ENCODE results near the gene VPREB3. TPM values are rescaled to one million over a fixed set of nuclear protein-coding genes. Genes with fewer than 3 reads are reported as not detected.
"Not testable (repeated sequence)": the region's sequence is repeated elsewhere in the genome, so short reads cannot be mapped to it uniquely, and the experiment has no call there.

VPREB3 gene
- total RNA-seq, 4 donors from 2014 or later, result not detected

DNA sequence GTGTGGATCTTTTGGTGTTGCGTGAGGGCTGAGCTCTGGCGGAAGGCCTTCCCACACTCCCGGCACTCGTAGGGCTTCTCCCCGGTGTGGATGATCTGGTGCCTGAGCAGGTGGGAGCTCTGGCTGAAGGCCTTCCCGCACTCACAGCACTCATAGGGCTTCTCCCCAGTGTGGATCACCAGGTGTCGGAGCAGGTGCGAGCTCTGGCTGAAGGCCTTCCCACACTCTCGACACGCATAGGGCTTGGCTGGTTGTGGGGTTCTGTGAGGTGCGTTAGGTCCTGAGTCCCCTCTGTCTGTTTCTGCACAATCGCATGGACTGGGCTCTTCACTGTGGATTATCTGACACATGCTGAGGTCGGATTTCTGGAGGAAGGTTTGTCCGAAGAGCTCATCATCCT lies 9.7 kb downstream of the VPREB3 start:
- intact Hi-C loops (cut with DNase I), result no loop called here
- H3K36me3 ChIP-seq, result peaks cover 13 to 18% of the 10 kb centered on the region in 2 donors
- no peak for TF ChIP-seq POLR2A (IDR thresholded peaks at IDR 0.05)
- TF ChIP-seq CTCF (IDR thresholded peaks at IDR 0.05), result no peak
- no peaks in the 10 kb centered on the region for H3K27me3 ChIP-seq
- 93 to 98% methylated on average over 9 to 11 of the region's 14 CpGs for WGBS, 2 donors
- H3K9me3 ChIP-seq, result no peaks in the 10 kb centered on the region
- H3K27ac ChIP-seq, result no peak overlapping the region
- no peak overlapping the region for H3K4me3 ChIP-seq (replicated peaks in 1 of 3)
- peaks cover 0 to under 1% of the 10 kb centered on the region in 2 donors for H3K4me1 ChIP-seq
- DNase-seq, result no peak

DNA sequence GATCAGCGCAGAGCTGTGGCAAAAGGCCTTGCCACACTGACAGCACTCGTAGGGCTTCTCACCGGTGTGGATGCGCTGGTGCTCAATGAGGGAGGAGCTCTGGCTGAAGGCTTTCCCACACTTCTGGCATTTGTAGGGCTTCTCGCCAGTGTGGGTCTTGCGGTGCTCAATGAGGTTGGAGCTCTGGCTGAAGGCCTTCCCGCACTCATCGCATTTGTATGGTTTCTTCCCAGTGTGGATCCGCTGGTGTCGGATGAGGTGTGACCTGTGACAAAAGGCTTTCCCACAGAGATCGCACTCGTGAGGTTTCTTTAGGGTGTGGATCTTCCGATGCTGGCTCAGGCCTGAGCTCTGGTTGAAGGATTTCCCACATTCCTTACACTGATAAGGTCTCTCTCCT lies 10.2 kb downstream of the VPREB3 start:
- WGBS, 2 donors, result 95 to 99% methylated on average over 11 to 13 of the region's 13 CpGs
- no peaks in the 10 kb centered on the region for H3K27me3 ChIP-seq
- H3K9me3 ChIP-seq, result no peaks in the 10 kb centered on the region
- intact Hi-C loops (cut with DNase I), result no loop called here
- H3K27ac ChIP-seq, result no peak overlapping the region
- no peak overlapping the region for H3K4me3 ChIP-seq (replicated peaks in 1 of 3)
- no peaks in the 10 kb centered on the region for H3K4me1 ChIP-seq
- no peak for DNase-seq
- H3K36me3 ChIP-seq, result peaks cover 13 to 18% of the 10 kb centered on the region in 2 donors
- TF ChIP-seq POLR2A (IDR thresholded peaks at IDR 0.05) (no peak), CTCF (IDR thresholded peaks at IDR 0.05) (no peak)

GRCh38 chr22:23743303-23743705 lies 10.9 kb downstream of the VPREB3 start:
- no peak overlapping the region for H3K27ac ChIP-seq
- no peaks in the 10 kb centered on the region for H3K9me3 ChIP-seq
- no peak overlapping the region for H3K4me3 ChIP-seq (replicated peaks in 1 of 3)
- 95 to 100% methylated on average over 2 of the region's 2 CpGs for WGBS, 2 donors
- DNase-seq, result no peak
- no peaks in the 10 kb centered on the region for H3K4me1 ChIP-seq
- no peaks in the 10 kb centered on the region for H3K27me3 ChIP-seq
- intact Hi-C loops (cut with DNase I), result no loop called here
- H3K36me3 ChIP-seq, result peaks cover 13 to 18% of the 10 kb centered on the region in 2 donors
- no peak for TF ChIP-seq POLR2A (IDR thresholded peaks at IDR 0.05)
- no peak for TF ChIP-seq CTCF (IDR thresholded peaks at IDR 0.05)

GRCh38 chr22:23742505-23743264 lies 11.5 kb downstream of the VPREB3 start:
- no peaks in the 10 kb centered on the region for H3K9me3 ChIP-seq
- no peaks in the 10 kb centered on the region for H3K27me3 ChIP-seq
- intact Hi-C loops (cut with DNase I), result no loop called here
- 60 to 61% methylated on average over 6 to 7 of the region's 7 CpGs for WGBS, 2 donors
- no peak overlapping the region for H3K4me3 ChIP-seq (replicated peaks in 1 of 3)
- TF ChIP-seq CTCF (IDR thresholded peaks at IDR 0.05) (no peak), POLR2A (IDR thresholded peaks at IDR 0.05) (no peak)
- H3K4me1 ChIP-seq, result no peaks in the 10 kb centered on the region
- no peak overlapping the region for H3K27ac ChIP-seq
- peaks cover 13 to 18% of the 10 kb centered on the region in 2 donors for H3K36me3 ChIP-seq
- peak; percentile 41 to 47 for DNase-seq

- Histone ChIP-seq H3K9me3 (no peaks in the 10 kb centered on the region), H3K4me3 (replicated peaks in 1 of 3) (no peak overlapping the region), H3K27me3 (no peaks in the 10 kb centered on the region), H3K27ac (no peak overlapping the region), H3K4me1 (no peaks in the 10 kb centered on the region), H3K36me3 (no peaks in the 10 kb centered on the region)
- TF ChIP-seq CTCF (IDR thresholded peaks at IDR 0.05), result no peak
- TF ChIP-seq POLR2A (IDR thresholded peaks at IDR 0.05), result no peak
- DNase-seq, result no peak
- intact Hi-C loops (cut with DNase I), result no loop called here
Measured at GRCh38 chr22:23737696-23738095, 16.5 kb downstream of the VPREB3 start.

GRCh38 chr22:23728108-23728507 lies 26.1 kb downstream of the VPREB3 start:
- DNase-seq; intact Hi-C loops (cut with DNase I); H3K4me3 ChIP-seq (replicated peaks in 1 of 3); H3K9me3 ChIP-seq; H3K27ac ChIP-seq; H3K36me3 ChIP-seq; H3K4me1 ChIP-seq; H3K27me3 ChIP-seq: not testable (repeated sequence)
- WGBS, 2 donors, result 59 to 77% methylated on average over 3 to 4 of the region's 4 CpGs
